Neuronal stem cell (in vitro differentiated cells): ENCODE measurements around the gene ADARB1.
A peak's percentile ranks its signal among the peaks of the same experiment; 100 is the strongest.

Experiments used
- DNase-seq: peaks from one replicate; pipeline ENCODE4 v3.0.0-alpha.2; 2013; ENCODE audit warnings: low spot score
- H2AFZ ChIP-seq: one replicate; pipeline ENCODE4 v1.6.1; 2013; ENCODE audit warnings: mild to moderate bottlenecking, low read length, inconsistent platforms
- H2AK5ac ChIP-seq: 2 replicates; pipeline ENCODE4 v1.6.1; 2013; ENCODE audit warnings: low read depth, mild to moderate bottlenecking, inconsistent platforms, low read length, moderate library complexity, mixed read lengths
- H2BK120ac ChIP-seq: 2 replicates; pipeline ENCODE4 v1.6.1; 2013; ENCODE audit warnings: low read depth, mild to moderate bottlenecking, inconsistent platforms, low read length, moderate library complexity, mixed read lengths
- H2BK12ac ChIP-seq: one replicate; pipeline ENCODE4 v1.6.1; 2013; ENCODE audit warnings: low read length, inconsistent platforms
- H2BK15ac ChIP-seq: 2 replicates; pipeline ENCODE4 v1.6.1; 2013; ENCODE audit warnings: mild to moderate bottlenecking, low read length, inconsistent platforms, mixed read lengths
- H2BK5ac ChIP-seq: one replicate; pipeline ENCODE4 v1.6.1; 2013; ENCODE audit warnings: inconsistent platforms, mild to moderate bottlenecking, low read length, moderate library complexity
- H3K14ac ChIP-seq: one replicate; pipeline ENCODE4 v1.6.1; 2013; ENCODE audit warnings: low read length, inconsistent platforms
- H3K18ac ChIP-seq: 2 replicates; pipeline ENCODE4 v1.6.1; 2013; ENCODE audit warnings: low read length, inconsistent platforms
- H3K23ac ChIP-seq: 2 replicates; pipeline ENCODE4 v1.6.1; 2013; ENCODE audit warnings: low read depth, mild to moderate bottlenecking, mixed read lengths, low read length, inconsistent platforms; ENCODE audit not compliant: poor library complexity
- H3K27ac ChIP-seq: replicated peaks from 3 replicates; pipeline ENCODE4 v1.5.1; 2013; ENCODE audit warnings: low read length, inconsistent platforms
- H3K27me3 ChIP-seq, 3 experiments: 2 replicates each; pipeline ENCODE4 v1.6.1; 2013; ENCODE audit warnings: low read length in 3 of 3, mild to moderate bottlenecking in 2 of 3, inconsistent platforms in 1 of 3, low read depth in 1 of 3, mixed read lengths in 1 of 3, moderate library complexity in 1 of 3; ENCODE audit not compliant: control insufficient read depth in 3 of 3, insufficient read depth in 3 of 3
- H3K36me3 ChIP-seq, 2 donors: replicated peaks in 1 of 2; 2 replicates each; pipeline ENCODE4 v1.6.1; 2013; ENCODE audit warnings: low read length in 2 of 2; ENCODE audit not compliant: control insufficient read depth in 2 of 2, insufficient read depth in 2 of 2
- H3K4ac ChIP-seq: 2 replicates; pipeline ENCODE4 v1.6.1; 2013; ENCODE audit warnings: inconsistent platforms, mild to moderate bottlenecking, low read length, moderate library complexity
- H3K4me1 ChIP-seq, 2 donors: 1 replicate in 1 of 2; 2 replicates in 1 of 2; pipeline ENCODE4 v1.6.1; 2013; ENCODE audit warnings: low read length in 2 of 2, low read depth in 1 of 2; ENCODE audit not compliant: control insufficient read depth in 2 of 2, insufficient read depth in 1 of 2
- H3K4me2 ChIP-seq: one replicate; pipeline ENCODE4 v1.6.1; 2013; ENCODE audit warnings: mild to moderate bottlenecking, low read length, inconsistent platforms; ENCODE audit not compliant: insufficient read depth, poor library complexity, severe bottlenecking
- H3K4me3 ChIP-seq, 2 donors: 2 replicates each; pipeline ENCODE4 v1.5.1; 2013; ENCODE audit warnings: low read length in 2 of 2, mild to moderate bottlenecking in 2 of 2, inconsistent platforms in 1 of 2, moderate library complexity in 1 of 2
- H3K79me1 ChIP-seq: one replicate; pipeline ENCODE4 v1.6.1; 2013; ENCODE audit warnings: low read depth, mild to moderate bottlenecking, inconsistent platforms, low read length, moderate library complexity
- H3K9ac ChIP-seq: one replicate; pipeline ENCODE4 v1.6.1; 2013; ENCODE audit warnings: mild to moderate bottlenecking, low read depth, low read length, inconsistent platforms; ENCODE audit not compliant: poor library complexity
- H3K9me3 ChIP-seq, 2 donors: replicated peaks in 1 of 2; 2 replicates each; pipeline versions ENCODE3 to v1.6.1; 2013; ENCODE audit warnings: low read length in 2 of 2, mild to moderate bottlenecking in 2 of 2, inconsistent platforms in 1 of 2, low read depth in 1 of 2, mixed read lengths in 1 of 2, moderate library complexity in 1 of 2; ENCODE audit not compliant: control insufficient read depth in 2 of 2, insufficient read depth in 1 of 2
- H4K8ac ChIP-seq: one replicate; pipeline ENCODE4 v1.6.1; 2013; ENCODE audit warnings: low read depth, mild to moderate bottlenecking, inconsistent platforms, low read length, moderate library complexity
- H4K91ac ChIP-seq: one replicate; pipeline ENCODE4 v1.6.1; 2013; ENCODE audit warnings: low read length, low read depth, mild to moderate bottlenecking, inconsistent platforms; ENCODE audit not compliant: poor library complexity
- WGBS, 2 donors: extraction: QIAGEN DNeasy Blood & Tissue Kit; methylation state at CpG; one replicate each; pipeline ENCODE4 v1.1.7; 2013; ENCODE audit warnings: missing lambda C conversion rate in 2 of 2, mixed read lengths in 1 of 2; ENCODE audit not compliant: insufficient read length in 2 of 2, insufficient replicate concordance in 1 of 2; ENCODE audit errors: extremely low coverage in 2 of 2; 5-methylcytosine and 5-hydroxymethylcytosine counted together

ADARB1 gene

GRCh38 chr21:45266518-45267389 is 192.4 kb downstream of the ADARB1 start:
- WGBS, 2 donors: 100% methylated on average over 1 of the region's 41 CpGs; no CpG with 5 or more reads in 1 of the 2 donors
- H2BK5ac ChIP-seq: no peak overlapping the region
- H2BK12ac ChIP-seq: no peak overlapping the region
- H4K91ac ChIP-seq: no peak overlapping the region
- H2BK15ac ChIP-seq: no peak overlapping the region
- peaks cover 60 to 77% of the 10 kb centered on the region in 2 donors for H3K36me3 ChIP-seq
- no peak overlapping the region for H3K4ac ChIP-seq
- peaks cover 18% of the 10 kb centered on the region for H3K79me1 ChIP-seq
- no peak overlapping the region for H3K27ac ChIP-seq
- no peak overlapping the region for H3K4me2 ChIP-seq
- H3K4me3 ChIP-seq: no peak overlapping the region
- no peak overlapping the region for H2BK120ac ChIP-seq
- H3K14ac ChIP-seq: peak overlapping the region; percentile 56
- no peak overlapping the region for H2AK5ac ChIP-seq
- no peaks in the 10 kb centered on the region for H3K4me1 ChIP-seq
- no peaks in the 10 kb centered on the region for H3K27me3 ChIP-seq
- H4K8ac ChIP-seq: no peak overlapping the region
- no peak for DNase-seq
- no peak overlapping the region for H2AFZ ChIP-seq
- H3K23ac ChIP-seq: no peak overlapping the region
- no peak overlapping the region for H3K9ac ChIP-seq
- H3K9me3 ChIP-seq: peaks cover 14 to 22% of the 10 kb centered on the region in 2 donors
- H3K18ac ChIP-seq: no peak overlapping the region

- Histone ChIP-seq H3K27me3 (no peaks in the 10 kb centered on the region), H2AK5ac (no peak overlapping the region), H2AFZ (no peak overlapping the region), H3K4me1 (no peaks in the 10 kb centered on the region), H3K9ac (no peak overlapping the region), H2BK120ac (no peak overlapping the region), H2BK15ac (no peak overlapping the region), H3K4ac (no peak overlapping the region), H3K36me3 (peaks cover 58 to 82% of the 10 kb centered on the region in 2 donors), H3K27ac (no peak overlapping the region), H3K18ac (no peak overlapping the region), H3K23ac (no peak overlapping the region), H3K79me1 (peaks cover 18% of the 10 kb centered on the region), H2BK12ac (no peak overlapping the region), H3K9me3 (peaks cover 14 to 28% of the 10 kb centered on the region in 2 donors), H4K8ac (no peak overlapping the region), H4K91ac (no peak overlapping the region), H2BK5ac (no peak overlapping the region), H3K4me3 (no peak overlapping the region), H3K4me2 (no peak overlapping the region), H3K14ac (no peak overlapping the region)
- DNase-seq: no peak
- WGBS, 2 donors: no CpG with 5 or more reads among the region's 16 CpGs
These were observed 193.0 kb downstream of the ADARB1 start for GRCh38 chr21:45267390-45267760.

- H3K79me1 ChIP-seq: peaks cover 16% of the 10 kb centered on the region
- no peaks in the 10 kb centered on the region for H3K4me1 ChIP-seq
- H3K36me3 ChIP-seq: peaks cover 51 to 85% of the 10 kb centered on the region in 2 donors
- no peak overlapping the region for H3K18ac ChIP-seq
- peaks cover 14 to 52% of the 10 kb centered on the region in 2 donors for H3K9me3 ChIP-seq
- no peak overlapping the region for H4K91ac ChIP-seq
- no CpG with 5 or more reads among the region's 13 CpGs for WGBS, 2 donors
- no peak overlapping the region for H3K23ac ChIP-seq
- H2BK5ac ChIP-seq: no peak overlapping the region
- H3K9ac ChIP-seq: no peak overlapping the region
- no peak for DNase-seq
- no peak overlapping the region for H3K4me2 ChIP-seq
- no peak overlapping the region for H3K4me3 ChIP-seq
- no peaks in the 10 kb centered on the region for H3K27me3 ChIP-seq
- no peak overlapping the region for H3K14ac ChIP-seq
- H3K27ac ChIP-seq: no peak overlapping the region
- no peak overlapping the region for H4K8ac ChIP-seq
- H2AK5ac ChIP-seq: no peak overlapping the region
- H2AFZ ChIP-seq: no peak overlapping the region
- H2BK12ac ChIP-seq: no peak overlapping the region
- H2BK120ac ChIP-seq: no peak overlapping the region
- H2BK15ac ChIP-seq: no peak overlapping the region
- no peak overlapping the region for H3K4ac ChIP-seq
These were observed 195.5 kb downstream of the ADARB1 start for GRCh38 chr21:45269861-45270260.

GRCh38 chr21:45270306-45270821 is 196.0 kb downstream of the ADARB1 start:
- Histone ChIP-seq H3K9ac (no peak overlapping the region), H2BK15ac (no peak overlapping the region), H3K14ac (no peak overlapping the region), H3K18ac (no peak overlapping the region), H4K8ac (no peak overlapping the region), H2BK12ac (no peak overlapping the region), H2BK120ac (no peak overlapping the region), H2AK5ac (no peak overlapping the region), H3K23ac (peak overlapping the region; percentile 55), H3K27ac (no peak overlapping the region), H3K4me3 (no peak overlapping the region), H4K91ac (no peak overlapping the region), H3K9me3 (peaks cover 14 to 54% of the 10 kb centered on the region in 2 donors), H3K4me1 (no peaks in the 10 kb centered on the region), H3K4me2 (no peak overlapping the region), H3K36me3 (peaks cover 50 to 85% of the 10 kb centered on the region in 2 donors), H3K4ac (no peak overlapping the region), H3K27me3 (no peaks in the 10 kb centered on the region), H2AFZ (no peak overlapping the region), H3K79me1 (peaks cover 15% of the 10 kb centered on the region), H2BK5ac (no peak overlapping the region)
- WGBS, 2 donors: no CpG with 5 or more reads among the region's 13 CpGs
- DNase-seq: no peak
